ENCODE data around the gene ZNF845.
"Not testable (repeated sequence)": the region's sequence is repeated elsewhere in the genome, so short reads cannot be mapped to it uniquely, and the experiment has no call there.

ZNF845 gene

DNA sequence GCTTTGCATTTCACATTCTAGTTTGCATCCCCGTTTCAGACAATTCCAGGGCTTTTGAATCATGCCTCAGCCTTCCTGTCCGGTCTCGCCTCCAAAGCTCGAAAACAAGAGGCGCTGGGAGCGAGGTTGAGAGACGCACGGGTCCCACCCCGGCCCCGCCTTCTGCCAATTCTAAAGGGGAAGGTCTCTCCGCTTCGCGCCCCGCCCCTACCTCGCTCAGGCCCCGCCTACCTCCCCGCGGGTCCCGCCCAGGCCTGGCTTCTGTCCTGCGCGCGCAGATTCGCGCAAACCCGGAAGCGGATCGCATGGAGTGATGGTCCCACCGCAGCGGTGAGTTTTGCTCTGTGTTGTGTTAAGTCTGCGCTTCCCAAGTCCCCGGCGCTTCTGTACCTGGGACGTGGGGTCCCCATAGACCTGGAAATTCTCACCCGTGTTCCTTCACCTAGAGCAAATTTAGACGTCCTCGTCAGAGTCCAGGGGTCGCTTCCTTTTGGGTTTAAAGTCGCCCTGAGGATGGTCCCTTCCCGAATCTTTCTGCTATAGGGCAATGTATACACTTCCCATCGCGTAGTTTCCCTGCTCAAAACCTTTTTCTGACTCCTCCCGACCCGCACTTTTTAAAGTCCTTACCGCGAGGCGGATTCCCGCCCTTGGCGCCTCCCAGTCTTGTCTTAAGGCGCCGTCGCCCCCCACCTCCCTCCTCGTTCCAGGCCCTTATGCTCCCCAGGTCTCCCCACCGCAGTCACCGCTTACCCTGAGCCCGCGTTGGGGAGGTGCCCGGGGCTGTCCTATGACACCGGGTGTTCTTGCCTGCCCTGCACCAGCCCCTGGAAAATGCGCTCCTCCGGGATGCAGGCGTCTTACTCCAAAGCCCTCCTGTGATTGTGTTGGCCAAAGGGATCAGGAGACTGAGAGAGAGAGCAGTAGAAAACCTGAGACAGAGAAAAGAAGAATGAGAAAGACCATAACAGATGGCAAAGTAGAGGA is at the start of gene ZNF845:
Gene ZNF845, plus strand, starts transcription at position 287 of the 987 bp plus-strand sequence. CDS start 7,559 bp downstream, outside the sequence.
- Histone ChIP-seq H3K4me3 (ENCODE audit: low read length in 2 of 2) (peak within 1 kb of the TSS; percentile 88 to 95), H3K9me3 (ENCODE audit: control insufficient read depth in 2 of 2, low read length in 2 of 2) (no peaks in the 10 kb centered on the region), H3K27me3 (ENCODE audit: control insufficient read depth in 2 of 2, insufficient read depth in 2 of 2, low read length in 2 of 2) (no peaks in the 10 kb centered on the region), H3K27ac (ENCODE audit: low read depth in 2 of 2, low read length in 2 of 2) (peak within 1 kb of the TSS; percentile 61 to 67), H3K36me3 (ENCODE audit: control insufficient read depth in 2 of 2, insufficient read depth in 2 of 2, low read length in 2 of 2) (peaks cover 5 to 8% of the 10 kb centered on the region in 2 donors), H3K9ac (ENCODE audit: low read depth in 1 of 2, low read length in 2 of 2) (peak within 1 kb of the TSS; percentile 74 to 77), H3K4me1 (ENCODE audit: control insufficient read depth in 2 of 2, insufficient read depth in 2 of 2, low read length in 2 of 2) (peaks cover 2 to 4% of the 10 kb centered on the region in 2 donors)

GRCh38 chr19:53285087-53285486 is 48.5 kb upstream of the ZNF845 start:
- Histone ChIP-seq H3K27ac (ENCODE audit: low read depth in 2 of 2, low read length in 2 of 2) (no peak overlapping the region), H3K9me3 (ENCODE audit: control insufficient read depth in 2 of 2, low read length in 2 of 2) (no peaks in the 10 kb centered on the region)

GRCh38 chr19:53290758-53291549 is 42.6 kb upstream of the ZNF845 start:
- no peaks in the 10 kb centered on the region for H3K27me3 ChIP-seq (ENCODE audit: control insufficient read depth in 2 of 2, insufficient read depth in 2 of 2, low read length in 2 of 2)
- H3K9me3 ChIP-seq (ENCODE audit: control insufficient read depth in 2 of 2, low read length in 2 of 2) = peaks cover 6 to 16% of the 10 kb centered on the region in 2 donors
- no peaks in the 10 kb centered on the region for H3K36me3 ChIP-seq (ENCODE audit: control insufficient read depth in 2 of 2, insufficient read depth in 2 of 2, low read length in 2 of 2)
- H3K4me3 ChIP-seq (ENCODE audit: low read length in 2 of 2) = no peak overlapping the region
- H3K9ac ChIP-seq (ENCODE audit: low read depth in 1 of 2, low read length in 2 of 2) = no peak overlapping the region
- no peak overlapping the region for H3K27ac ChIP-seq (ENCODE audit: low read depth in 2 of 2, low read length in 2 of 2)
- H3K4me1 ChIP-seq (ENCODE audit: control insufficient read depth in 2 of 2, insufficient read depth in 2 of 2, low read length in 2 of 2) = no peaks in the 10 kb centered on the region

More at GRCh38 chr19:53285087-53285486, 48.5 kb upstream of the ZNF845 start:
- Histone ChIP-seq H3K4me1 (ENCODE audit: control insufficient read depth in 2 of 2, insufficient read depth in 2 of 2, low read length in 2 of 2) (no peaks in the 10 kb centered on the region), H3K9ac (ENCODE audit: low read depth in 1 of 2, low read length in 2 of 2) (no peak overlapping the region), H3K36me3 (ENCODE audit: control insufficient read depth in 2 of 2, insufficient read depth in 2 of 2, low read length in 2 of 2) (no peaks in the 10 kb centered on the region), H3K4me3 (ENCODE audit: low read length in 2 of 2) (no peak overlapping the region), H3K27me3 (ENCODE audit: control insufficient read depth in 2 of 2, insufficient read depth in 2 of 2, low read length in 2 of 2) (no peaks in the 10 kb centered on the region)

DNA sequence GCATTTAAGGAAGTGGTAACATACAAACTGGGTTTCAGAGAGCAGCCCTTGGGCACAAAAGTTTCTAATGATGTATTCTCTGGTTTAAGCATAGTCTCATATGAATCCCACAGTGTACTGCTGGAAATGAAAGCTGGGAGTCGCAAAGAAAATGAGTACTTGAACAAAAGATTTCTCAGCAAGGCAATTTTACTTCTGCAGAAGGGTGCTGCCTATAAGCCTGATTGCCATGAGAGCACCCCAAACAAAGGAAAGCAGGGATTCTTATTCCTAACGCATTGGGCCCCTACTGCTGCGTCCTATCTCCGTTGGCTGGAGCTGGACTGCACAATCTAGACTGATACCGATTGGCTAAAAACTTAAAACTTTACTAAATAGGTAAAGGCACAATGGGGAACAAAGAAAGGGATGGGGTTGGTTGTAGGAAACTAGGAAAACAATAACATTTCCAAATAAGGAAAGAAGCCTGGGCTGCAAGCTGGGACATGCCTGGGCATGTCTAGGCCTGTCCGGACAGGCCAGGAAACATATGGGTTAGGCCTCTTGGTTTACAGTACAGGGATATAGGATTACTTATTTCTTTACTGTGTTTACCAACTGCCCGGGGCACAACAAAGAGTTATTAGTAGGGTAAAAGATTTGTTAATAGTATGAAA is 38.6 kb upstream of the ZNF845 start:
- no peak overlapping the region for H3K27ac ChIP-seq (ENCODE audit: low read depth in 2 of 2, low read length in 2 of 2)
- no peak overlapping the region for H3K9ac ChIP-seq (ENCODE audit: low read depth in 1 of 2, low read length in 2 of 2)
- H3K4me1 ChIP-seq (ENCODE audit: control insufficient read depth in 2 of 2, insufficient read depth in 2 of 2, low read length in 2 of 2) = no peaks in the 10 kb centered on the region
- H3K27me3 ChIP-seq (ENCODE audit: control insufficient read depth in 2 of 2, insufficient read depth in 2 of 2, low read length in 2 of 2) = no peaks in the 10 kb centered on the region
- H3K36me3 ChIP-seq (ENCODE audit: control insufficient read depth in 2 of 2, insufficient read depth in 2 of 2, low read length in 2 of 2) = no peaks in the 10 kb centered on the region
- peaks cover 11 to 16% of the 10 kb centered on the region in 2 donors for H3K9me3 ChIP-seq (ENCODE audit: control insufficient read depth in 2 of 2, low read length in 2 of 2)
- H3K4me3 ChIP-seq (ENCODE audit: low read length in 2 of 2) = no peak overlapping the region

DNA sequence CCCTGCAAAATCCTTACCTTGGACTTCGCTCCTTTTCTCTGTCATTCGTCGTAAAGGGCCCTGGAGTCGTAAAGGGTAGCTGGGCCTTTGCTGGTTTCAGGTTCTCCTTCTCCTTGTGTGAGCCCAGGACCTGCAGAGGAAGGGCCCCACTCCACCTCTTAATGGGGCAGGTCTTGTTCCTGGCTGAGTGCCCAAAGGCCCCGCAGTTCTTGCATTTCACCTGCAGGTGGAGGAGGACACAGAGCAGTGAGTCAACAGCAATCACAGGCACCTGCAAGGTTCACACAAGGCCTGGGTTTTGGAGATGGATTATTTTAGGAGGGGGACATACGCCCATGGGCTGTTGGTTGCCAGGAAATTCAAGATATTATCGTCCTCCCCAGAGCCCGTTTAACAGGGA is 32.2 kb upstream of the ZNF845 start:
- not testable (repeated sequence) for H3K9ac ChIP-seq (ENCODE audit: low read depth in 1 of 2, low read length in 2 of 2); H3K27ac ChIP-seq (ENCODE audit: low read depth in 2 of 2, low read length in 2 of 2); H3K36me3 ChIP-seq (ENCODE audit: control insufficient read depth in 2 of 2, insufficient read depth in 2 of 2, low read length in 2 of 2); H3K4me3 ChIP-seq (ENCODE audit: low read length in 2 of 2); H3K27me3 ChIP-seq (ENCODE audit: control insufficient read depth in 2 of 2, insufficient read depth in 2 of 2, low read length in 2 of 2); H3K9me3 ChIP-seq (ENCODE audit: control insufficient read depth in 2 of 2, low read length in 2 of 2); H3K4me1 ChIP-seq (ENCODE audit: control insufficient read depth in 2 of 2, insufficient read depth in 2 of 2, low read length in 2 of 2)

GRCh38 chr19:53308339-53308811 is 25.2 kb upstream of the ZNF845 start:
- H3K9ac ChIP-seq (ENCODE audit: low read depth in 1 of 2, low read length in 2 of 2) = no peak overlapping the region

GRCh38 chr19:53311044-53311443 is 22.5 kb upstream of the ZNF845 start:
- Histone ChIP-seq H3K27me3 (ENCODE audit: control insufficient read depth in 2 of 2, insufficient read depth in 2 of 2, low read length in 2 of 2) (no peaks in the 10 kb centered on the region), H3K36me3 (ENCODE audit: control insufficient read depth in 2 of 2, insufficient read depth in 2 of 2, low read length in 2 of 2) (no peaks in the 10 kb centered on the region), H3K9me3 (ENCODE audit: control insufficient read depth in 2 of 2, low read length in 2 of 2) (peaks cover 0 to 4% of the 10 kb centered on the region in 2 donors), H3K4me1 (ENCODE audit: control insufficient read depth in 2 of 2, insufficient read depth in 2 of 2, low read length in 2 of 2) (no peaks in the 10 kb centered on the region), H3K27ac (ENCODE audit: low read depth in 2 of 2, low read length in 2 of 2) (no peak overlapping the region), H3K4me3 (ENCODE audit: low read length in 2 of 2) (no peak overlapping the region), H3K9ac (ENCODE audit: low read depth in 1 of 2, low read length in 2 of 2) (no peak overlapping the region)

More at GRCh38 chr19:53308339-53308811, 25.2 kb upstream of the ZNF845 start:
- no peak overlapping the region for H3K4me3 ChIP-seq (ENCODE audit: low read length in 2 of 2)
- H3K36me3 ChIP-seq (ENCODE audit: control insufficient read depth in 2 of 2, insufficient read depth in 2 of 2, low read length in 2 of 2) = no peaks in the 10 kb centered on the region
- H3K9me3 ChIP-seq (ENCODE audit: control insufficient read depth in 2 of 2, low read length in 2 of 2) = peaks cover 0 to 4% of the 10 kb centered on the region in 2 donors
- no peak overlapping the region for H3K27ac ChIP-seq (ENCODE audit: low read depth in 2 of 2, low read length in 2 of 2)
- no peaks in the 10 kb centered on the region for H3K4me1 ChIP-seq (ENCODE audit: control insufficient read depth in 2 of 2, insufficient read depth in 2 of 2, low read length in 2 of 2)
- H3K27me3 ChIP-seq (ENCODE audit: control insufficient read depth in 2 of 2, insufficient read depth in 2 of 2, low read length in 2 of 2) = no peaks in the 10 kb centered on the region

DNA sequence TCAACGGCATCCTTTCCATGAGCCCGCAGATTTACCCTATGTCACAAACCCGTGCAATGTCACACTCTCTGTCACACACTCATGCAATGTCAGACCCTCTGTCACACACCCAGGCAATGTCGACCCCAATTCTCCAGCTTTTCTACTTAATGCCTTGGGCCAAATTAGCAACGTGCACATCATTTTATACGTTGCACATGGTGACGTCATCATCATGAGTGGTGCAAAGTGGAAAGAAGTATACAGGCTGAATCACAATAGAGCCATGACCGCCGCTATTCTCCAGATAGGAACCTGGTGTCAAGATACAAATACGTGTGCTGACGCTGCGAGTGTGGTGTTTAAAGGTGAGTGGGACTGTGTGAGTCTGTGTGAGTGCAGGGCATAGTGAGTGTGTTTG is 21.7 kb upstream of the ZNF845 start:
- Histone ChIP-seq H3K27me3 (ENCODE audit: control insufficient read depth in 2 of 2, insufficient read depth in 2 of 2, low read length in 2 of 2) (no peaks in the 10 kb centered on the region), H3K9ac (ENCODE audit: low read depth in 1 of 2, low read length in 2 of 2) (no peak overlapping the region), H3K36me3 (ENCODE audit: control insufficient read depth in 2 of 2, insufficient read depth in 2 of 2, low read length in 2 of 2) (no peaks in the 10 kb centered on the region), H3K4me3 (ENCODE audit: low read length in 2 of 2) (no peak overlapping the region), H3K9me3 (ENCODE audit: control insufficient read depth in 2 of 2, low read length in 2 of 2) (peaks cover 0 to 4% of the 10 kb centered on the region in 2 donors), H3K4me1 (ENCODE audit: control insufficient read depth in 2 of 2, insufficient read depth in 2 of 2, low read length in 2 of 2) (no peaks in the 10 kb centered on the region), H3K27ac (ENCODE audit: low read depth in 2 of 2, low read length in 2 of 2) (no peak overlapping the region)

DNA sequence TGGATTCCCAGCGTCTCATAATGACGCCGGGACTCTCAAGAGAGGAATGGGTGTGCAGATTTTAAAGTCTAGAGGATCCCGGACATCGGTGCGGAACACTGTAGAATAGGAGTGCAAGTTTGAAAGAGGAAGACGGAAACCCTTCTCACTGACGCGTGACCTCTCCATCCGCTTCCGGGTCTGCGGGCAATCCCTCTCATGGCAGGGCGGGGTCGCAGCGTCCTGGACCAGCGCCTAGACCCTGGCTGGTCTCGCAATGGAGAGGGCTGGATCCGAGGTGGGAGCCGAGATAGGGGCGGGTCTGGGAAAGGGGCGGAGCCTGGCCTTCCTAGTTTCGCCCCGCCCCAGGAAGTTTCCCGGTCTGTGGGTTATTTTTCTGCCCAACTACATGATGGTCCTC is 4.6 kb upstream of the ZNF845 start:
- no peak overlapping the region for H3K27ac ChIP-seq (ENCODE audit: low read depth in 2 of 2, low read length in 2 of 2)
- peak overlapping the region in 1 of 2 donors; percentile 45 for H3K4me3 ChIP-seq (ENCODE audit: low read length in 2 of 2)
- no peaks in the 10 kb centered on the region for H3K27me3 ChIP-seq (ENCODE audit: control insufficient read depth in 2 of 2, insufficient read depth in 2 of 2, low read length in 2 of 2)
- no peaks in the 10 kb centered on the region for H3K36me3 ChIP-seq (ENCODE audit: control insufficient read depth in 2 of 2, insufficient read depth in 2 of 2, low read length in 2 of 2)
- no peak overlapping the region for H3K9ac ChIP-seq (ENCODE audit: low read depth in 1 of 2, low read length in 2 of 2)
- H3K4me1 ChIP-seq (ENCODE audit: control insufficient read depth in 2 of 2, insufficient read depth in 2 of 2, low read length in 2 of 2) = peaks cover 2 to 4% of the 10 kb centered on the region in 2 donors
- no peaks in the 10 kb centered on the region for H3K9me3 ChIP-seq (ENCODE audit: control insufficient read depth in 2 of 2, low read length in 2 of 2)
